HG03060 (cell line): ENCODE results near the gene TOGARAM2.
A peak's percentile ranks its signal among the peaks of the same experiment; 100 is the strongest.

Experiments used
- ATAC-seq: cut with Tn5 transposase; IDR thresholded peaks from one replicate; pipeline ENCODE4 v1.9.1; 2021; ENCODE audit warnings: low read depth, moderate number of reproducible peaks; ENCODE audit not compliant: unreplicated experiment

TOGARAM2 gene

DNA sequence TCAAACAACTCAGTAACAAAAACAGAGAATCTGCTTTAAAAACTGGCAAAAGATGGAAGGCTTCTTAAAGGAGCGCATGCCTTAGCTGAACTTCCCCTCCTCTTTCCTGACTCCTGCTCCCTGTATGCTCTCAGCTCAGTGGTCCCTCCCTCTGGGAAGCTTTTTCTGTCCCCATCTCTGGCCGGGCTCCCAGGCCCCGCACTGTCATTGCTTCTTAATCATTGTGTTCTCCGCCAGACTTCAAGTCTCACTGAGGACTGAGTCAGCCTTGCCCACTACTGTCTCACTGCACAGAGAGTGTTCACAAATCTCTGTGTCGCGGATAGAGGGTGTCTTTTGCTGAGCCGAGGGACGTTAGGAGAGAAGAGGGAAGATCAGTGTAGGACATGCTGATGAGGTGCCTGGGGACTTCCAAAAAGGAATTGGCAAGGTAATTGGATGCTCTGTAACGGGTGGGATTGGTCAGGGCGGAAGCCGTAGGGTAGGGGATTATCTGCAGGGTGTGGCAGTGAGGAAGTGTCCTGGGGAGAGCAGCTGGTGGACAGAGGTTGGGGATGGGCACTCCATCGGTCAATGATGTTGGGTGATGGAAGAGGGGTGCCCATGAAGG lies 16.2 kb downstream of the TOGARAM2 start:
- no peak for ATAC-seq

DNA sequence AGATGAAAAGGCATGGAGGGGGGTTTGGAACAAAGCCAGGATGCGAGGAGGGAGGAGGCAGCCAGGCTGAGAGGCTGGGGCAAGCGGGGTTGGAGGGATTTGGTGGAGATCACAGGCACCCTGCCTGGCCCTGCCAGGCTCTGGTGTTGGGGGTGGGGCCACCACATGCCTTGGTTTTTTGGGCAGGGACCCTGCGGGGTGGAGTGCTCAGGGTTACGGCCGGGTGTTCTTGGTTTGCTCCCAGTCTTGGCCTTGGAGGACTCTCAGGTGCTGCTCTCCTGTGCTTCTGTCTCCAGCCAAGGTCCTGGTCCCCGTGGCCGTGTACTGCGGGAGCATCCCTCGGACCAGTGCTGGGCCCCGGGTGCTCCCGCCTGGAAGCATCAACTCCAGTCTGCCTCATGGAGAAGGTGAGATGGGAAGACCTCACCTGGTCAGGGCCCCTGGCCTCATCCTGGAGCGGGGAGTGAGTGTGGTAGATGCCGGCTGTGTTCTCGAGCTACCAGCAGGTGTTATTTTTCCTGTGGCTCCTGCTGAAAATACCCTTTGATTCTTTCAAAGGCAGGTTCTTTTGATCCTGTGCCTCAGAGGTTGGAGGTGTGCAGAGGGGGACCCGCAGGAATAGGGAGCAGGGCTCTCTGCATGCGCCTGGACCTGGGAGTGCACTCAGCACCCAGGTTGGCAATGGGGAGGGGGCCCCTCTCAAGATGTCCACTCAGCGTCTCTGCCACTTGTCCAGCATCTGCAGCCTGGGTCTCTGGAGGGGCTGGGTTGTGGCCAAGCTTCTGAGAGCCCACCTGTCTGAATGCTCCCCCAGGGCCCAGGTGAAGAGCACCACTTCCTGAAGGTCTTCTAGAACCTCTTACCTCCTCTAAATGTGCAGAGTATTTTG lies 17.0 kb downstream of the TOGARAM2 start:
- no peak for ATAC-seq

DNA sequence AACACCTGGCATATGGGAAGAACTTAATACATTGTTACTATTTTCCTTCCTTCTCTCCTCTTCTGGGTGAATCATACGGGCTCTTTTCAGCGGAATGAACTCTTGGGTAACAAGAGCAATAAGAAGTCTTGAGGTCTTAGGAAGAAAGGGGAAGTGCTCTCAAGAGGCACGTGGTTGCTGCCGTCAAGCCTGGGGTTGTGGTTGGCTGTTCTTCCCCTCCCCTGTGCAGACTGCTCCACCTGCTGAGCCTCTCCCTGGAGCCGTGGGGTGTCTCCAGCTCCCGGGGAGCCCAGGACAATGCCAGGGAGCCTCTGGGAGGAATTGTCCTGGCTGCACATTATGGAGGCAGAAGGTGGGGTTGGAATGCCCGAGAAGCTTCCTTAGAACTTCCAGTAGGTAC lies 19.4 kb downstream of the TOGARAM2 start:
- peak; percentile 78 for ATAC-seq

DNA sequence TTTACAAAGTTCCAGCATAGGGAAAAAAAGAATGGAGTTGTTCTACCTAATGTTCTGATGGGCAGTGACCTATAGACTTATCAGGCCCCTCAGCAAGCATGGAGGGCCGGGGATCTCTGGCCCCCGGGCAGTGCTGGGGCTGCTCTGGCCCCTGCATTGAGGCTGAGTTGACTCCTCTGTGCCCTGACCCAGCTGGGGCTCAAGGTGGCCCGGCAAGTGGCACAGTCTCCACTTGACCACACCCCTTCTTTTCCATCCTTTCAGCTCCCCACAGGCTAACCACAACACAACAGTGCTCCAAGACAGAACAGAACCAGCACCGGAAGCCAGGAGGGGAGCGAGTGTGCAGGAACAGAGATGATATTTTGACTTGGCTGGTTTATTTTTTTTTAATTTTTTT lies 19.9 kb downstream of the TOGARAM2 start:
- ATAC-seq = no peak

DNA sequence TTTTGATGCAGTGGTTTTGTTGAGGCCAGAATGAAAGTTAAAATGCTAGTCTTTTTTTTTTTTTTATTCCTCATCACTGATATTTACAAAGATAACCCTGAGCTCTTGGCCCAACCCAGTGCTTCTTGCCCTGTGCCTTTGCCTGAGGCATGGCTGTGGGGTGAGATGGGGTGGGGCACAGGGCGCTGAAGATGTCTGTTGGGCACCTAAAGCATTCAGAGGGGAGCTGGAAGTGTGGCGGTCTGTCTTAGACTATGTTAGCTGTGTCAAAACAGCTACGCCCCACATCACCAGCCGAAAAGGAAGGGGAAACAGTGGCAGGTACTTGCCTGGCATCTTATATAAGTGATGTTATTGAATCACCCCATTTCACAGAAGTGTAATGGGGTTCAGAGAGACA lies 20.7 kb downstream of the TOGARAM2 start:
- ATAC-seq = no peak

DNA sequence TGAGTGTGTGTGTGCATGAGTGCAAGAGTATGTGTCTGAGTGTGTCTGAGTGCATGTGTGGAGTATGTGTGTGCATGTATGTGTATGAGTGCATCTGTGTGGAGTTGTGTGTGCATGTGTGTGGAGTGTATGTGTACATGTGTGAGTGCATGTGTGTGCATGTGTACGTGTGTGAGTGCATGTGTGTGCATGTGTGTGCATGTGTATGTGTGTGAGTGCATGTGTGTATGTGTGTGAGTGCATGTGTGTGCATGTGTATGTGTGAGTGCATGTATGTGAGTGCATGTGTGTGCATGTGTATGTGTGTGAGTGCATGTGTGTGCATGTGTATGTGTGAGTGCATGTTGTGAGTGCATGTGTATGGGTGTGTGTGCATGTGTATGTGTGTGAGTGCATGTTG lies 23.7 kb downstream of the TOGARAM2 start:
- ATAC-seq = no peak

DNA sequence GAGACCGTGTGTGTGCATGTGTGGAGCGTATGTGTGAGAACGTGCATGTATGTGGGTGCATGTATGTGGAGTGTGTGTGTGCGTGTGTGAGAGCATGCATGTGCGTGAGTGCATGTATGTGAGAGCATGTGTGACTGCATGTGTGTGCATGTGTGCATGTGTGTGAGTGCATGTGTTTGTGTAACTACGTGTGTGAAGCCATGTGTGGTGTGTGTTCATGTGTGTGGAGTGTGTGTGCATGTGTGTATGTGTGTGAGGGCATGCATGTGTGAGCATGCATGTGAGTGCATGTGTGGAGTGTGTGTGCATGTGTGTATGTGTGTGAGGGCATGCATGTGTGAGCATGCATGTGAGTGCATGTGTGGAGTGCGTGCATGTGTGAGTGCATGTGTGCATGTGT lies 24.2 kb downstream of the TOGARAM2 start:
- ATAC-seq = no peak

DNA sequence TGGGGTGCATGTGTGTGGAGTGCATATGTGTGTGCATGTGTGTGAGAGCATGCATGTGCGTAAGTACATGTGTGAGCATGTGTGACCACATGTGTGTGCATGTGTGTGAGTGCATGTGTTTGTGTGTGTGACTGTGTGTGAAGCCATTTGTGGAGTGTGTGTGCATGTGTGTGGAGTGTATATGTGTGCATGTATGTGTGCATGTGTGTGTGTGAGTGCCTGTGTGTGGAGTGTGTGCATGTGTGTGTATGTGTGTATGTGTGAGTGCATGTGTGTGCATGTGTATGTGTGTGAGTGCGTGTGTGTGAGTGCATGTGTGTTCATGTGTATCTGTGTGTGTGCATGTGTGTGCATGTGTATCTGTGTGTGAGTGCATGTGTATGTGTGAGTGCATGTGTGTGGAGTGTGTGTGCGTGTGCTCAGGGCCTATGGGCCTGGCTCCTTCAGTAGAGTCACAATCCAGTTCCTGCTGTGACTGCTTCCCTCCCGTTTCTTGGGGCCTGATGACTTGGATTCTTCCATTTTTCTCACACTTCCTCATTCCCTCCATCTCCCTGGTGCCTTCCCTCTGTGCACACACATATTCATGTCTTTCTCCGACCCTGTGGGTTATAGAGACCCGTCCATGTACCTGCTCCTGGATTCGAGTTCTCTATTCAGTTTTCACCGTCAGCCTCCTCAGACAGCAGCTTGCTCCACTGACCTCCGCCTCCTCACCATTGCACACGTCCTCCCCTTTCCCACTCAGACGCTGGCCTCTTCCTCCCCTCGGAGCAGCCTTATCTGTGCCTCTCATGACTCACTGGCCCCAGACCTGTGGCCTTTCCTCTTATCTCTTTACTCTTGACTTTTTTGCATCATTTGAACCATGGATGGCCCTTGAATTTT lies 25.2 kb downstream of the TOGARAM2 start:
- ATAC-seq = no peak

DNA sequence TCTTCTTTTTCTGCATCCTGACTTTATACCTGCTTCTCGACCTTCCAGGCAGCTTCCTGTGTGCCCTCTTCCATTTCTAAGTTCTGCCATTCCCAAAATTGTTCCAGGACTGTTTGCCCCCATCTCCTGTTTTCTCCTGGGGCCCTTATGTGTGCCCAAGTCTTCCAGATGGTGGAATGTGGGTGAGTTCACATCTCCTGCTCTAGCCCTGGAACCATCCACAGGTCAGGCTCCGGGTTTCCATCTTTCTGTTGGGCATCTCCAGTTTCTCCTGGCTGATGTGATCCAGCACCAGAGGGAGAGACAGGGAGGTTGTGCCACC lies 25.8 kb downstream of the TOGARAM2 start:
- no peak for ATAC-seq

DNA sequence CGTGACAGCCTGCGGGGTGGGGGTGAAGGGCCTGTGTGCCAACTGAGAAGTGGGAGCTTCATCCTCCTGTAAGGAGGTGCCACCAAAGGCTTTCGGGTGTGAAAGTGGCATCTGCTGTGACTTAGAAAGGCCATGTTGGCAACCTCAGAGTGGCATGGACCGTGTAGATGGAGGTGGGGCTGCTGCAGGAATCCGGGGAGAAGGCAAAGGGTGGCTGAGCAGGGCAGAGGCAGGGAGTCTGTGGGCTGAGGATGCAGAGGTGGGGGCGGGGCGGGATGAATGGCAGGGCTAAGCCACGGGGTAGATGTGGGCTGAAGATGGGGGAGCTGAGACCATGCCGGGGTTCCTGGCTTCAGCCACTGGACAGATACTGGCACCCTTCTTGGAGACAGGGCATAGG lies 28.2 kb downstream of the TOGARAM2 start:
- ATAC-seq = no peak

DNA sequence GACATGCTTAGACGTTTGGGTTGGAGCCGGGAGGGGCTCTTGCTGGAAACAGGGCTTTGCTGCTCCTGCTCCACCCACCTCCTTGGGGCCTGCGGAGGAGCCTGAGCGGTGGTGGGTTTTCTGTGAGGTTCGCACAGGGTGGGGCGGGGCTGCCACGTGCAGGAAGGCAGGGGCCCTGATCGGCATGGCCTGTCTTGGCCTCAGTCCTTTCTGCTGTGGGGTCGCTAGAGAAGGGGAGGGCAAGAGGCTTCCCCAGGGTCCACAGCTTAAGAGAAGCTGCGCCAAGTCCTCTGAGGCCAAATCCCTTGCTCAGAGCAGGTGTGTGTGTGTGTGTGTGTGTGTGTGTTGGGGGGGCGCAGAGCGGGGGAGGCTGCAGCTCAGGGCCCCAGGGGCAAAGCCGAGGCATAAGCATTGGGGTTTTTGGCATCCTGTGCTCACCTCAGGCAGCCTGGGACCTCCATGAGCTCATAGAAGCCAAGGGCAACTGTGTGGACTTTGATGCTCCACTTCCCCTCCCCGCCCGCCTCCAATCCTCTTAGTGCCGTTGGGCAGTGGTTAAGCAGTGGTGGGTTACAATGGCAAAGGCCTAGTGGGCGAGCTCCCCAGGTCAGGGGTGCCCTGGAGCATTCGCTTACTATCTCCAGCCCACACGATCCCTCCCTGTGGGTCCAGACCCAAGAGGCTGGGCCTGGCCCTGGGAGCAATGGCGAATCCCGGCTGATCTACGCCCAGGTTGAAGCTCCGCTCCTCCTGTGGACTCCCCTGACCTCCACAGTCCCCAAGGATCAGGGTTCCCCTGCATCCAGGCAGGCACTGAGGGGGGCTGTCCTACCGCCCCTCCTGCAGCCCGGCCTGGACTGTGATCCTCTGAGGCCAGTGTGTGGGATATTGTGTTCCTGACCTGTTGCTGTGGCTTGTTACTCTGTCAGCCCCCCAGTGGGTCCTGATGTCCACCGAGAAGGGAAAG lies 28.9 kb downstream of the TOGARAM2 start:
- no peak for ATAC-seq

DNA sequence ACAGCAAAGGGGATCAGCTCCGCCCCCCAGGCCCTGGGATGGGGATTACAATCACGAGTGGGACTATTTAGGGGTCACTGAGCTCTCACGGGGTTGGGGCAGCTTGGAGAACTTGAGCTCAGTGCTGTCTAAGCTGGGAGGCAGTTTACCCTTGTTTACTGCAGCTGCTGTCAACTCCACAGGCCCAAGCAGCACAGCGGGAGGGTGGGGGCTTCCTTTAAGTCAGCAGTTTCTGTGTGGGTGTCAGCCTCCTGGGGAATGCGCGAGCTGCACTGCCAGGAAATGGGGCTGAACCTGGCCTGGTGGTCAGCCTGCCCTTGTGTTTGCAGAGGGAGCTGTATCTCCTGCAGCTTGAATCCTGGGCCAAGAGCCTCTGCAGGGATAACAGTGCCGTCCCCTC lies 29.8 kb downstream of the TOGARAM2 start:
- no peak for ATAC-seq

DNA sequence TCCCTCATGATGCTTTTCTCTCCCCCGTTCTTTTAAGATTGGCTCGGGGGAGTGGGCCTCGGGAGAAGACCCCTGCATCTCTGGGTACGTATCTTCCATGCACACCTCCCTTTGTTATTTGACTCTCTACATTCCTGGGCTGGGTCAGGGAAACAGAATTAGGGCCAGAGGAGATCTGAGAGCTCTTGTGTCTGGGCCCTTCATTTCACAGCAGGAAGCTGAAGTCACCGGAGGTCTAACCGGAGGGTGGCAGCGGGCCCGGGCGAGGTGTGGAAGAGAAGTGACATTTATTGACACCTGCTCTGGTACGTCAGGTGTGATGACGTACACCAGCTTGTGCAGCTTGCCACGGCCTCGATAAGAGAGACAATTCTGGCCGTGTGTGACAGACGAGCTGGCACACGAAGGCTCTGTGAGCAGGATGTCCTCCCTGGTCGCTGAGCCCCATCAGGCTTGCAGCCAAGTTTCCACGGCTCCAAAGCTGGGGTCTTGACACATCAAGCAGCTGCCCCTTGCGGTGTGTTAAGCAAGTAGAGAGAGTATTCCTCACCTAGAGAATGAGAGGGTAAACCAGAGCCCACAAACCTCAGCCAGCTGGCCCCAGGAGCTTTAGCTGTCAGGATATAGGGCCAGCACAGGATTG lies 30.4 kb downstream of the TOGARAM2 start:
- ATAC-seq = no peak

DNA sequence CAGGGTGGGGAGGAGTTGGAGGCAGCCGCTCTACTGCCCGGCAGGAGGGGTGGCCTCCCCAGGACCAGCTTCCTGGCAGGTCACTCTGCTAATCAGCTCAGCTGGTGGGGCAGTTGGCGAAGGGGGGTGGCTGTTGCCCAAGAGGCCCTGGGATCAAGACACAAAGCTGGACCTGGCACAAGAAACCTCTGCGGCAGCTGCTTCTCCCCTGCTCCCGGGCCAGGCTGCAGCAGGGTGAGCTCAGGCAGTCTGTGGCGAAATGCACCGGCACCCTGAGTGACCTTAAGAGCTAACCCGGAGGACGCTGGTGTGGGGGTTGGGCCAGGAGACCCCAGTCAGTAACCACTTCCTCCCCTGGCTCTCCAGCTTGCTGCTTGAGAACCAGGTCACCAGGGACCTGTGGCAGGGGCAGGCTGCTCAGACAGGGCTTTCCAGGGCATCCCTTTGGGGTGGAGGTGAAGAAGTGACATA lies 31.1 kb downstream of the TOGARAM2 start:
- ATAC-seq = no peak

DNA sequence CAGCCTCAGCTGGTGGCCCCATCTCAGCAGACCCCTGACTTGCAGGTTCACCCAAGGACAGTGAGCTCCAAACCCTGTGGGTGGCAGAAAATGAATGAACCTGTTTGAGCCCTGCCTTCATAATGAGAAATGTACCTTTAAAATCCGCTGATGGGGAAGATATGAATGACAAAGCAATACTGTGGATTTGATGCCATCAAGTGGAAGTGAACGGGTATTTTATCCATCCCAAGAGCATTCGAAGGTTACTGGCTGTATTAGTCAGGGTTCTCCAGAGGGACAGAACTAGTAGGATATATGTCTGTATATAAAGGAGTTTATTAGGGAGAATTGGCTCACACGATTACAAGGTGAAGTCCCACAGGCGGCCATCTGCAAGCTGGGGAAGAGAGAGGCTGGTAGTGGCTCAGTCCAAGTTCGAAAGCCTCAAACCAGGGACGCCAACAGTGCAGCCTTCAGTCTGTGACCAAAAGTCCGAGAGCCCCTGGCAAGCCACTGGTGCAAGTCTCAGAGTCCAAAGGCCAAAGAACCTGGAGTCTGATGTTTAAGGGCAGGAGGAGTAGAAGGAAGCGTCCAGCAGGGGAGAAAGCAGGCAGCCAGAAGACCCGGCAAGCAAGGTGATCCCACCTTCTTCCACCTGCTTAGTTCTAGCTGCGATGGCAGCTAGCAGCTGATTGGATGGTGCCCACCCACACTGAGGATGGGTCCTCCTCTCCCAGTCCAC lies 32.1 kb downstream of the TOGARAM2 start:
- no peak for ATAC-seq

DNA sequence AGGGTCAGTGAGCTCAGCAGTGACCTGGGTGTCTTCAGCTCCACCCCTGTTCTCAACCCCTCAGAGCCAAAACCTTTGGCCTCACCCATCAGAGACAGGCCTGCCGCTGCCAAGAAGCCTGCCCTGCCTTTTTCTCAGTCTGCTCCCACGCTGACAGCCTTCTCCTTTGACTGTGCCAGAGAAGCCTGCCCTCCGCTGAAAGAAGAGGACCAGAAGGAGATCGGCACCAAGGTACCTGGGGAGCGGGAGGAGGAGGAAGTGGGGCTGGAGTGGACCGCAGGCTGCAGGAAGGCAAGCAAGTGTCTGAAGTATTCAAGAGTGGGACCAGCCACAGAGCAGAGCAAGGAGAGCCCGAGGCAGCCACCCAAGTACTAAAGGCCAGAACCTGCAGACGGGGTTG lies 33.2 kb downstream of the TOGARAM2 start:
- no peak for ATAC-seq

DNA sequence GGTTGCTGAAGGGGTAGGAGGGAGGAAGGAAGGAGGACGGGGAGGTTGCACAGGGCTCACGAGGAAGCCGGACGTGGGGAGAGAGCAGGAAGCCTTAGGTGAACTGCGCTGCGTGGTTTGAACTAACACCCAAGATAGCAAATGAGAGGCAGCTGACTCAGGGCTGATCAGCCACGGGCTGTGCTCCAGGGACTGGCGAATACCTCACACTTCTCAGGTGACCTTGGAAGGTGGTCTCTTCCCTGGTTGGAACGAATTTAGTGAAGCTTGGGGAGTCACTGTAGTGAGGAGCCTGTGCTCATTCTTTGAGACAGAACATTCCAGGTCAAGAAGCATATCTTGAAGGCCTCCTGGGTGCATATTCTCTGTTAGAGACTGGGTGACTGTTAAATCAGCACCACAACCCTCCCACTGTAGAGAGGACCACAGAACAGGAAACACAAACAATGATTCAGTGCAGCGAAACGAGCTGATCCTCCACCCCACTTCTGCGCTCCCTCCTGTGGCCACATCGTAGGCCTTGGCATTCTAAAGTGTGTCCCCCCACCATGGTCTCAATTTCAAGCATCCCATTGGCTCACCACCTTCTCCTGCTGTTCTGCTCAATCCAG lies 33.8 kb downstream of the TOGARAM2 start:
- no peak for ATAC-seq

DNA sequence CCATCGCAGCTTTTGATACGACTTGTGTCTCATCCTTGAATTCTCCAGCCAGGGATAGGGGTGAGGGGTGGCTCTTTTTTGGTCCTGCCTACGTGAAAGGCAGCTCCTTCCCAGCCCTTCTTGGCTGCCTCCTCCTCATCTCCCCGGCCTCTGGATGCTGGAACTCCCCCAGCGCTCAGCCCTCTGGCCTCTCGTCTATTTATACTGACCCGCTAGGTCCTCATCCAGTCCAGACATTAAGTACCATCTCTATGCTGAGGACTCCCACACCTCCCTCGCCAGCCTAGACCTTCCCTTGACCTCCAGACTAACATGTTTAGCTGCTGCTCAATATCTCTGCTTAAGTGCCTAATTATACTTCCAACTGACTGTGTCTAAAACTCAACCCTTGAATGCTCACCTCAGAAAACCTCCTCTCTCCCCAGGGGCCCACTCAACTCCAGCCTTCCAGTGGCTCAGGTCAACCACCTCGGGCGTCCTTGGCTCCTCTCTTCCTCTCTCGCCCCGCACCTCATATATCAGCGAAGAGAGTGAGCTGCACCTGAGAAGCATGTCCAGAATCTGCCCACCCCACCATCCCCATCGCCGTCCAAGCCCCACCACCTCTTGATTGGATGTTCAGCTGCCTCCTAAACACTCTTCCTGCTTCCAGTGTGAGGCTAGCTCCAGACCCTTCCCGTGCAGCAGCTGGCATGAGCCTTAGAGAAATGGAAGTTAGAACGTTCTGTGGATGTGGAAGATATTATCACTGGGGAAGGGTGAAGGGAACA lies 34.8 kb downstream of the TOGARAM2 start:
- ATAC-seq = no peak
